CD4-positive, alpha-beta T cell treated with Interleukin-2 at 100 ng/mL for 4 hours (primary cell): ENCODE data around the gene ZNF784.
A peak's percentile ranks its signal among the peaks of the same experiment; 100 is the strongest.

ENCODE experiments used
- DNase-seq: peaks from one replicate; pipeline ENCODE4 v3.0.0-alpha.2; 2020; ENCODE audit warnings: low spot score

The ZNF784 gene

GRCh38 chr19:55602104-55603001 lies 22.0 kb downstream of the ZNF784 start:
- no peak for DNase-seq

DNA sequence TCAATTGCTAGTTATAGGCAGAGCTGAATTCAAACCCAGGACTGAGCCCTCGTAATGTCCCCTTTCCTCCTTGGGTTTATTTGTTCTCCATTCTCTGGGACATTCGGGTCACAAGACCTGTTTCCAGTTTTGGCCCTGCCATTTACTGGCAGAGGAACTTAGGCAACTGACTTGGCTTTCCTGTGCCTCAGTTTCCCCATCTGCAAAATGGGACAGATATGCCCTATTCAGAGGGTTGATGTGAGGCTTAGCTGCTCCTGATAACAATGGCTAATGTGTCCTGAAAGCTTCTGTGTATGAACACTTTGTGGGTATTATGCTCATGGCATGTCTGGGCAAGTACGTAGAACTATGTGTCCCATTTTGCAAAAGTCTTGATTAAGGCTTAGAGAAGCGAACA lies 23.3 kb downstream of the ZNF784 start:
- no peak for DNase-seq

GRCh38 chr19:55600662-55601028 lies 23.7 kb downstream of the ZNF784 start:
- DNase-seq: no peak

DNA sequence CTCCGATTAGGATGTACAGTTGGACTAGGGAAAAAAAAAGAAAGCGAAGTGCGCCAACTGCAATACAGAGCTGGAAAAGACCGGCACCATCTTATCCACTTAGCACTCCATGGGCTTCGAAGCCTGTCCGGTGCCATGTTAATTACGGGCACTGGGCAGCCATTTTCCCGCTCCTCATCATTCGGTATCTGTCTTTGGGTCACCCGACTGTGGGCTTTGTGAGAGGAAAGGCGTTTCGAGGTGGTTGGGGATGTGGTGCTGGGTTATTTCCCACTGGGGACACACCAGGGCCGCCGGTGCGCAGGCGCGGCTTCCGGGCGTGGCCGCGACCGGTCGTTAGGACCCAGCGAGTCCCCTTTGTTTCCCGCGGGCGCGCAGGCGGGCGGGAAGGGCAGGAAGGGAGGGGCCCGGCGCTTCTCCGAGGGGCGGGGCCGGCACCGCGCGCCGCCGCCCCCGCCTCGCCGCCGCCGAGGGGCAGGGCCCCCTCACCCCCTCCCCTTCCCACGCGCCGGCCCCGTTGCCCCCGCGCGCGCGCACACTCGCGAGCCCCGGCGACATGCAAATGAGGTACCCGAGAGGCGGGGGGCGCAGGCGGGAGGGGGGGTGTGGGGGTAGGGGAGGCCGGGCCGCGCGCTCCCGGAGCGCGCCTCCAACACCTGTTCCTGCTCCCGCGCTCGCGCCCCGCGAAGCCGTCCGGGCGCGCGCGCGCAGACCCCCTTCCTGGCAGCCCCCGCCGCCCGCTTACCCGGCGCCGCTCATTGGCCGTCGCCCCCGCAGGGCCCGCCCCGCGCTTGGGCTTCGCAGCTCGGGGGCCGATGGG lies 24.3 kb downstream of the ZNF784 start, which contains the start of gene ZNF524:
Gene ZNF524 (plus strand): TSS at position 447 of the 820 bp plus-strand sequence. CDS start 1,825 bp downstream, outside the sequence.
- peak; percentile 87 for DNase-seq

DNA sequence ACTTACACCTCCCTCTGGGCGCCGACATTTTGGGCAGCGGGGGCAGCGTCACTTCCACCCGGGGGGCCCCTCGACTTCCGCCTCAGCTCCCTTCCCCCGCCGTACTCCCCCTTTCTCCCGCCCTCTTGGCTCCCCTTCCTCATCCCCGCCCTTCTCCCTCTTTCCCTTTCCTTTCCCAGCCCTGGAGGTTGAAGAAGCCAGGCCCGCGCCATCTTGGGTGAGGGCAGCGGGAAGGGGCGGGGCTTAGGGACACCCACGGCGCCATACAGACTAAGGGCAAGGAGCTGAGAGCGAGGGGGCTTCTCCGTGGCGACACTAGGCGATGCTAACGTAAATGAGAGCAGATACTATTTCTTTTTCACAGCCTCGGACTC lies 24.9 kb downstream of the ZNF784 start, which contains the start of gene FIZ1:
Gene FIZ1 (minus strand): TSS at position 50 of the 374 bp plus-strand sequence. CDS start 1,652 bp downstream, outside the sequence.
- peak; percentile 99 for DNase-seq

DNA sequence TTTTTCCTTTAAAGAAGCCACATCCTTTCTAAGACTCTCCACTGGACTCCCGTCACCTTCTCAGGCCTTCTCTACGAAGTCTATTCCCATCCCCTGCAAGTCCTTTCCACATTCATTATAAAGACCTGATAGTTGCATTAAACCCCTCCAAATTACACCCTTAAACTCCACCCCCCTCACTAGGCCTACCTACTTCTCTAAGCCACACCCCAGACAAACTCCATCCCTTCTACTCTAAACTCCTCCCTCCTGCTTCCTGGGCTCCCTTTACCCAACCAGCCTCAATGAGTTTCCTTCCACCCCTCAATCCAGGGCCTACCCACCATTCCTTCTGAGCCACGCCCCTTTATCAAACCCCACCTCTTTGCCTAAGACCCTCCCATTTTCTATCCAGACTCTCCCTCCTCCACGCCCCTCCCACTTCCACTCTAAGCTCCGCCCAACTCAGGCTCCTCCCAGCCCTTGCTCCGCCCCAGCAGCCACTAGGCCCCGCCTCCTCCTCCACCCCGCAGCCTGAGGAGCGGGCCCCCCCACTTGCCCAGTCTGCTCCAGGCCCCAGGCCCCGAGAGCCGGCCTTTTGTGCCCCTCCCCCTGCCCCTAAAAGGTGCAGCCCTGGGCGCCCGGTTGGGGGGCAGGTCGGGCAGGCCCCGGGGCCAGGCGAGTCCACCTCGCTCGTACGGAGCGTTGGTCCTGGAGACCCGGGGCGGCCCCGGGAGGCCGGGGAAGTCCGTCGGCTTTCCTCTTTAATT lies 25.5 kb downstream of the ZNF784 start:
- peak; percentile 91 for DNase-seq

- no peak for DNase-seq
Measured at GRCh38 chr19:55598034-55598433, 26.3 kb downstream of the ZNF784 start.

GRCh38 chr19:55597501-55597921 lies 26.9 kb downstream of the ZNF784 start:
- no peak for DNase-seq

- no peak for DNase-seq
Measured at GRCh38 chr19:55596304-55596703, 28.1 kb downstream of the ZNF784 start.

GRCh38 chr19:55594996-55595545 lies 29.3 kb downstream of the ZNF784 start:
- DNase-seq: no peak

DNA sequence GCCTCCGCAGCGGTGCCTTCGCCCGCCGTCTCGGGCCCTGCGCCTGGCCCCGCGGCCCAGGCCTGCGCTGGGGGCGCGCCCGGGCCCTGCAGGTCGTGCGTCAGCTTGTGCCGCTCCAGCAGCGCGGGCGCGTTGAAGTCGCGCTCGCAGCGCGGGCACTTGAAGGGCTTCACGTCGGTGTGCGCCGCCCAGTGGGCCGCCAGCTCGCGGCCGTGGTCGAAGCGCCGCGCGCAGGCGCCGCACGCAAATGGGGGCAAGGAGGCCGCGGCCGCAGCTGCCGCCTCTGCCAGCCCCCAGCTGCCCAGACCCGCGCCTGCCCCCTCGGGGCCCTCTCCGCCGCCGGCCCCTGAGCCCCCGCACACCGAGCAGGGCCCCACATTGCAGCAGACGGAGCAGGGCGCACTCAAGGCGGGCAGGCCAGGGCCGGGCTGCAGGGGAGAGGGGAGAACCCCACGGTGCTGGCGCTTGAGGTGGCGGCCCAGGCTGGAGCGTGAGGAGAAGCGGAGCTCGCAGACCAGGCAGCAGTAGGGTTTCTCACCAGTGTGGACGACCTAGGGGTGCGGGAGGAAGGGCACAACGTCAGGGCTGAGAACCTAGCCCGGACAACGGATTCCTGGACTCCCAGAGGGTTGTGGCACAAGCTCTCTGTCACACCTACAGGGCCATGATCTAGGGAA lies 31.1 kb downstream of the ZNF784 start:
- no peak for DNase-seq

- DNase-seq: no peak
Measured at GRCh38 chr19:55592391-55593090, 31.8 kb downstream of the ZNF784 start.

DNA sequence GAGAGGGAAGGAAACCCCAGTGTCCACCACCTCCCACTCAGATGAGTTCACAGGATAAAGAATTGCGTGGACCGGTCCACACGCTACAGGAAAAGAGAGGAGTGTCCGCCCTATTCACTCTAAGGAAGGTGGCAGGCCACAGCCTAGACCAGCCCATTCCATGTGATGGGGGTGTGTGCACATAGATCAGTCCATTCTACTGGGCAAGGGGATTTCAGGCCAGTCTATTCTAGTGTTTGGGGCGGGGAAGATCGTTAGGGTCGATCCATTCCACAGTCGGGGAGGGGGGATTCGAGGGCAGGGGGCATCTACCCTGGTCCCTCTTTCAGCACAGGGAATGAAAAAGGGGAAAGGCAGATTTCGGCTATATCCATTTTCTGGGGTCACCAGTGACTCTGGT lies 32.8 kb downstream of the ZNF784 start:
- no peak for DNase-seq

GRCh38 chr19:55590617-55591016 lies 33.7 kb downstream of the ZNF784 start:
- no peak for DNase-seq

GRCh38 chr19:55590109-55590508 lies 34.3 kb downstream of the ZNF784 start:
- DNase-seq: no peak

- no peak for DNase-seq
Measured at GRCh38 chr19:55588738-55589137, 35.6 kb downstream of the ZNF784 start.

GRCh38 chr19:55586976-55587668 lies 37.2 kb downstream of the ZNF784 start:
- peak; percentile 94 for DNase-seq

GRCh38 chr19:55585658-55586339 lies 38.6 kb downstream of the ZNF784 start:
- no peak for DNase-seq

- no peak for DNase-seq
Measured at GRCh38 chr19:55584871-55585270, 39.5 kb downstream of the ZNF784 start.
